Lung (tissue), 12 donors: ENCODE measurements around the gene F2RL2. TPM values are rescaled to one million over a fixed set of nuclear protein-coding genes. Genes with fewer than 3 reads are reported as not detected.

Experiments used
- ATAC-seq: fragments of 200-7000 bp; cut with Tn5 transposase; one replicate; pipeline ENCODE4 v1.9.1; 2020; ENCODE audit warnings: moderate number of reproducible peaks; ENCODE audit not compliant: insufficient read depth, low FRiP score
- DNase-seq, 3 donors: peaks; one replicate each; pipeline ENCODE4 v3.0.0-alpha.2; 2013 to 2017
- H3K27ac ChIP-seq, 2 donors: one replicate each; pipeline ENCODE4 v1.5.1; 2013; ENCODE audit warnings: mild to moderate bottlenecking in 2 of 2, moderate library complexity in 2 of 2, control low read depth in 1 of 2, inconsistent platforms in 1 of 2, low read depth in 1 of 2, low read length in 1 of 2
- H3K27me3 ChIP-seq, 3 donors: one replicate each; pipeline ENCODE4 v1.5.1; 2013; ENCODE audit warnings: low read length in 2 of 3; ENCODE audit not compliant: control insufficient read depth in 3 of 3, insufficient read depth in 3 of 3
- H3K36me3 ChIP-seq, 4 donors: one replicate each; pipeline ENCODE4 v1.5.1; 2013; ENCODE audit warnings: low read length in 4 of 4, mild to moderate bottlenecking in 1 of 4, moderate library complexity in 1 of 4; ENCODE audit not compliant: control insufficient read depth in 4 of 4, insufficient read depth in 4 of 4
- H3K4me1 ChIP-seq, 5 donors: one replicate each; pipeline ENCODE4 v1.5.1; 2013; ENCODE audit warnings: low read length in 5 of 5, mild to moderate bottlenecking in 2 of 5, moderate library complexity in 1 of 5; ENCODE audit not compliant: control insufficient read depth in 5 of 5, insufficient read depth in 5 of 5
- H3K4me3 ChIP-seq: one replicate; pipeline ENCODE4 v1.5.1; 2013; ENCODE audit warnings: mild to moderate bottlenecking, control low read depth, moderate library complexity
- H3K9ac ChIP-seq, 2 donors: one replicate each; pipeline ENCODE4 v1.5.1; 2013; ENCODE audit warnings: low read length in 2 of 2, control low read depth in 1 of 2; ENCODE audit not compliant: insufficient read depth in 1 of 2
- H3K9me3 ChIP-seq, 4 donors: one replicate each; pipeline ENCODE4 v1.5.1; 2013; ENCODE audit warnings: low read length in 3 of 4, mild to moderate bottlenecking in 1 of 4, moderate library complexity in 1 of 4; ENCODE audit not compliant: control insufficient read depth in 4 of 4, insufficient read depth in 3 of 4
- CTCF ChIP-seq: IDR thresholded peaks from 2 replicates; pipeline ENCODE4 v1.5.1; 2012; ENCODE audit warnings: mild to moderate bottlenecking; ENCODE audit errors: control extremely low read depth, extremely low read depth
- WGBS, 2 donors: extraction: QIAGEN DNeasy Blood & Tissue Kit; methylation state at CpG; one replicate each; pipeline ENCODE4 v1.1.7; 2013; 5-methylcytosine and 5-hydroxymethylcytosine counted together
- polyA plus RNA-seq, 2 donors: library from polyadenylated mRNA; stranded (reverse); fragments of 200-250 nt; gene quantifications; one replicate each; pipeline ENCODE4 v1.2.1, GENCODE V29; 2013
- total RNA-seq, 2 donors: library from RNA; depleted of rRNA in 1 of 2; stranded (reverse); fragments of >200 nt in 1 of 2; gene quantifications; one replicate each; pipeline ENCODE4 v1.2.1, GENCODE V29; 2014 to 2021
- donor health status: control.
- donor health status: control.
- donor health status: Bipolar disorder and iron deficiency.
- donor health status: healthy.
- donor health status: DM: yes; HTN: yes; CAD: no.

F2RL2 gene
- total and polyA plus RNA-seq, 4 donors: 0.07 to 0.80 (median 0.33) TPM

GRCh38 chr5:76616206-76616605, 7.0 kb downstream of the F2RL2 start:
- TF ChIP-seq CTCF: no peak
- Histone ChIP-seq H3K9ac (no peak overlapping the region), H3K9me3 (peaks cover 0 to 3% (median 0%) of the 10 kb centered on the region in 4 donors), H3K4me3 (no peak overlapping the region), H3K4me1 (peaks cover 0 to 1% (median 0%) of the 10 kb centered on the region in 5 donors), H3K27me3 (no peaks in the 10 kb centered on the region), H3K36me3 (peaks cover 0 to 2% (median 1%) of the 10 kb centered on the region in 4 donors), H3K27ac (no peak overlapping the region)
- DNase-seq: no peak
- ATAC-seq: no peak
- WGBS, 2 donors: 86% methylated on average over 2 of the region's 2 CpGs

- no peak for TF ChIP-seq CTCF
- Histone ChIP-seq H3K27ac (no peak overlapping the region), H3K4me1 (peaks cover 0 to 1% (median 0%) of the 10 kb centered on the region in 5 donors), H3K9me3 (peaks cover 0 to 3% (median 0%) of the 10 kb centered on the region in 4 donors), H3K36me3 (peaks cover 0 to 2% (median 1%) of the 10 kb centered on the region in 4 donors), H3K27me3 (no peaks in the 10 kb centered on the region), H3K4me3 (no peak overlapping the region), H3K9ac (no peak overlapping the region)
- 92 to 96% methylated on average over 2 of the region's 2 CpGs for WGBS, 2 donors
- no peak for DNase-seq
- no peak for ATAC-seq
Measured at GRCh38 chr5:76615759-76616158, 7.4 kb downstream of the F2RL2 start.

- peaks cover 0 to 2% (median 1%) of the 10 kb centered on the region in 4 donors for H3K36me3 ChIP-seq
- no peaks in the 10 kb centered on the region for H3K27me3 ChIP-seq
- 79 to 97% methylated on average over 5 of the region's 5 CpGs for WGBS, 2 donors
- ATAC-seq (no peak), DNase-seq (no peak)
- peaks cover 0 to 6% (median 1%) of the 10 kb centered on the region in 5 donors for H3K4me1 ChIP-seq
- H3K9ac ChIP-seq: no peak overlapping the region
- H3K9me3 ChIP-seq: peaks cover 0 to 3% (median 0%) of the 10 kb centered on the region in 4 donors
- H3K4me3 ChIP-seq: no peak overlapping the region
- H3K27ac ChIP-seq: no peak overlapping the region
- TF ChIP-seq CTCF: no peak
Measured at GRCh38 chr5:76612942-76613341, 10.3 kb downstream of the F2RL2 start.

- H3K4me3 ChIP-seq: no peak overlapping the region
- H3K27me3 ChIP-seq: no peaks in the 10 kb centered on the region
- peaks cover 0 to 3% (median 0%) of the 10 kb centered on the region in 4 donors for H3K9me3 ChIP-seq
- TF ChIP-seq CTCF: no peak
- WGBS, 2 donors: 82 to 88% methylated on average over 1 of the region's 1 CpG
- H3K9ac ChIP-seq: no peak overlapping the region
- DNase-seq (no peak), ATAC-seq (no peak)
- H3K36me3 ChIP-seq: peaks cover 0 to 2% (median 1%) of the 10 kb centered on the region in 4 donors
- peaks cover 0 to 27% (median 9%) of the 10 kb centered on the region in 5 donors for H3K4me1 ChIP-seq
- no peak overlapping the region for H3K27ac ChIP-seq
Measured at GRCh38 chr5:76610196-76610595, 13.0 kb downstream of the F2RL2 start.
